GM18861 (cell line): ENCODE measurements around the gene SEC14L1.

ENCODE experiments used
- ATAC-seq: cut with Tn5 transposase; IDR thresholded peaks from one replicate; pipeline ENCODE4 v1.9.1; 2021; ENCODE audit not compliant: unreplicated experiment

Gene SEC14L1

GRCh38 chr17:77211681-77212080 is 70.9 kb downstream of the SEC14L1 start:
- no peak for ATAC-seq

GRCh38 chr17:77212081-77212832 is 71.5 kb downstream of the SEC14L1 start:
- ATAC-seq, result no peak

- no peak for ATAC-seq
These were observed 72.3 kb downstream of the SEC14L1 start for GRCh38 chr17:77212833-77213777.

GRCh38 chr17:77213778-77214132 is 73.0 kb downstream of the SEC14L1 start:
- ATAC-seq, result no peak

- no peak for ATAC-seq
These were observed 73.6 kb downstream of the SEC14L1 start for GRCh38 chr17:77214328-77214727.

- no peak for ATAC-seq
These were observed 74.0 kb downstream of the SEC14L1 start for GRCh38 chr17:77214743-77215142.

GRCh38 chr17:77215281-77215680 is 74.5 kb downstream of the SEC14L1 start:
- ATAC-seq, result no peak

GRCh38 chr17:77216486-77216885 is 75.7 kb downstream of the SEC14L1 start:
- ATAC-seq, result no peak

- ATAC-seq, result no peak
These were observed 76.4 kb downstream of the SEC14L1 start for GRCh38 chr17:77217123-77217522.

GRCh38 chr17:77217566-77217965 is 76.8 kb downstream of the SEC14L1 start:
- ATAC-seq, result no peak

- ATAC-seq, result no peak
These were observed 78.1 kb downstream of the SEC14L1 start for GRCh38 chr17:77218902-77219301.

- no peak for ATAC-seq
These were observed 81.6 kb downstream of the SEC14L1 start for GRCh38 chr17:77222356-77222755.

GRCh38 chr17:77223642-77224420 is 83.1 kb downstream of the SEC14L1 start:
- ATAC-seq, result no peak

GRCh38 chr17:77225265-77225664 is 84.5 kb downstream of the SEC14L1 start:
- no peak for ATAC-seq

GRCh38 chr17:77227461-77228240 is 86.9 kb downstream of the SEC14L1 start:
- no peak for ATAC-seq

- ATAC-seq, result no peak
These were observed 87.5 kb downstream of the SEC14L1 start for GRCh38 chr17:77228241-77228752.

GRCh38 chr17:77228816-77229215 is 88.0 kb downstream of the SEC14L1 start:
- ATAC-seq, result no peak

- ATAC-seq, result no peak
These were observed 89.1 kb downstream of the SEC14L1 start for GRCh38 chr17:77229786-77230435.

GRCh38 chr17:77230436-77230830 is 89.7 kb downstream of the SEC14L1 start:
- ATAC-seq, result no peak
